SK-N-SH (cell line): ENCODE measurements around the gene LIMA1. TPM values are rescaled to one million over a fixed set of nuclear protein-coding genes. Genes with fewer than 3 reads are reported as not detected.

ENCODE experiments used
- CTCF ChIA-PET: fragments of 300-600, 350-600 bp; formaldehyde crosslinking; extraction: SDS; loops from one replicate; lab custom pipeline; 2021; lab: Yijun Ruan, JAX
- POLR2A ChIA-PET: fragments of 350-600 bp; sonication (Branson Sonifier 250); formaldehyde crosslinking; extraction: SDS; loops from one replicate; lab custom pipeline; 2020; ENCODE audit warnings: antibody characterized with exemption, inconsistent platforms; lab: Yijun Ruan, JAX
- DNase-seq: peaks from one replicate; pipeline ENCODE4 v3.0.0; 2012
- H2AFZ ChIP-seq: fragments of 200-600 bp; sonication (generic); 2 replicates; pipeline ENCODE4 v1.8.1; 2016; ENCODE audit warnings: antibody characterized with exemption, mild to moderate bottlenecking, low read depth
- H3F3A ChIP-seq: fragments of 200-600 bp; sonication (generic); replicated peaks from 2 replicates; pipeline ENCODE3; 2016; ENCODE audit warnings: antibody characterized with exemption, mild to moderate bottlenecking; ENCODE audit not compliant: insufficient read depth
- H3K27ac ChIP-seq, 2 experiments: fragments of 200-500 bp in 1 of 2; fragments of 200-600 bp in 1 of 2; sonication (Bioruptor generic) in 1 of 2; sonication (generic), shearing (Covaris generic) in 1 of 2; 2 replicates each; pipeline versions ENCODE4 v1.5.1 to v1.6.1; 2014 to 2016; ENCODE audit warnings: low read depth in 2 of 2, inconsistent platforms in 1 of 2, low read length in 1 of 2, mild to moderate bottlenecking in 1 of 2, mixed read lengths in 1 of 2
- H3K27me3 ChIP-seq: fragments of 200-600 bp; sonication (generic), shearing (Covaris generic); 2 replicates; pipeline ENCODE4 v1.6.1; 2016; ENCODE audit warnings: mixed run types; ENCODE audit not compliant: insufficient read depth
- H3K36me3 ChIP-seq, 2 experiments: fragments of 200-500 bp in 1 of 2; fragments of 200-600 bp in 1 of 2; sonication (Bioruptor generic) in 1 of 2; sonication (generic) in 1 of 2; replicated peaks in 1 of 2; 2 replicates each; pipeline versions ENCODE3 to v1.5.1; 2014 to 2016; ENCODE audit warnings: low read length in 1 of 2, mild to moderate bottlenecking in 1 of 2; ENCODE audit not compliant: insufficient read depth in 2 of 2, control insufficient read depth in 1 of 2
- H3K4me1 ChIP-seq, 2 experiments: fragments of 200-500 bp in 1 of 2; fragments of 200-600 bp in 1 of 2; sonication (Bioruptor generic) in 1 of 2; sonication (generic), shearing (Covaris generic) in 1 of 2; 2 replicates each; pipeline versions ENCODE4 v1.5.1 to v1.6.1; 2014 to 2016; ENCODE audit warnings: low read depth in 1 of 2, low read length in 1 of 2, mixed run types in 1 of 2; ENCODE audit not compliant: insufficient read depth in 2 of 2, control insufficient read depth in 1 of 2
- H3K4me2 ChIP-seq: fragments of 200-600 bp; sonication (generic), shearing (Covaris generic); 2 replicates; pipeline ENCODE4 v1.6.1; 2017; ENCODE audit warnings: mixed run types
- H3K4me3 ChIP-seq, 2 experiments: fragments of 200-500 bp in 1 of 2; fragments of 200-600 bp in 1 of 2; sonication (Bioruptor generic) in 1 of 2; sonication (generic), shearing (Covaris generic) in 1 of 2; 2 replicates each; pipeline versions ENCODE4 v1.5.1 to v1.8.1; 2014 to 2016; ENCODE audit warnings: low read depth in 2 of 2, inconsistent platforms in 1 of 2, low read length in 1 of 2, mild to moderate bottlenecking in 1 of 2, mixed read lengths in 1 of 2, moderate library complexity in 1 of 2
- H3K79me2 ChIP-seq: fragments of 200-600 bp; sonication (generic); 2 replicates; pipeline ENCODE4 v1.8.1; 2017; ENCODE audit warnings: mild to moderate bottlenecking; ENCODE audit not compliant: insufficient read depth
- H3K9ac ChIP-seq: fragments of 200-600 bp; sonication (generic); 2 replicates; pipeline ENCODE4 v1.6.1; 2017; ENCODE audit warnings: mixed run types
- H3K9me2 ChIP-seq: fragments of 200-600 bp; sonication (generic); 2 replicates; pipeline ENCODE4 v1.6.1; 2017; ENCODE audit warnings: mixed run types
- H3K9me3 ChIP-seq: fragments of 200-600 bp; sonication (generic); 2 replicates; pipeline ENCODE4 v1.6.1; 2017; ENCODE audit warnings: mixed run types, mild to moderate bottlenecking, moderate library complexity
- H4K20me1 ChIP-seq: fragments of 200-600 bp; sonication (generic); 2 replicates; pipeline ENCODE4 v1.6.1; 2017; ENCODE audit warnings: mild to moderate bottlenecking, mixed run types; ENCODE audit not compliant: insufficient read depth
- CHD2 ChIP-seq: fragments of 150-350 bp; IDR thresholded peaks from 2 replicates; pipeline ENCODE4 v1.6.1; 2018; ENCODE audit warnings: low read length; ENCODE audit not compliant: partially characterized antibody
- ELF1 ChIP-seq: IDR thresholded peaks from 2 replicates; pipeline ENCODE4 v1.4.0; 2012
- FOSL2 ChIP-seq: IDR thresholded peaks from 2 replicates; pipeline ENCODE4 v1.4.0; 2012; ENCODE audit warnings: low read depth, mild to moderate bottlenecking, moderate library complexity, borderline replicate concordance
- FOXJ3 ChIP-seq: sonication (generic); formaldehyde crosslinking; IDR thresholded peaks from 2 replicates; pipeline ENCODE4 v1.5.1; 2020; ENCODE audit warnings: mild to moderate bottlenecking, missing genetic modification reagents
- FOXM1 ChIP-seq: IDR thresholded peaks from 2 replicates; pipeline ENCODE4 v1.4.0; 2012; ENCODE audit warnings: low read depth, mild to moderate bottlenecking
- JUND ChIP-seq: IDR thresholded peaks from 2 replicates; pipeline ENCODE4 v1.4.0; 2012
- MAX ChIP-seq: IDR thresholded peaks from 2 replicates; pipeline ENCODE4 v1.4.0; 2012; ENCODE audit warnings: low read depth
- MXI1 ChIP-seq: IDR thresholded peaks from 2 replicates; pipeline ENCODE4 v1.6.1; 2012; ENCODE audit warnings: mild to moderate bottlenecking, low read depth, low read length, improper control_type of control experiment
- NFIC ChIP-seq: IDR thresholded peaks from 2 replicates; pipeline ENCODE4 v1.4.0; 2012; ENCODE audit warnings: borderline replicate concordance
- NRF1 ChIP-seq: IDR thresholded peaks from 2 replicates; pipeline ENCODE4 v1.6.1; 2012; ENCODE audit warnings: low read depth, mild to moderate bottlenecking, low read length
- RAD21 ChIP-seq: IDR thresholded peaks from 2 replicates; pipeline ENCODE4 v1.6.1; 2012; ENCODE audit warnings: mild to moderate bottlenecking, low read length
- RFX5 ChIP-seq: IDR thresholded peaks from 2 replicates; pipeline ENCODE4 v1.6.1; 2012; ENCODE audit warnings: mild to moderate bottlenecking, improper control_type of control experiment, low read length
- RXRA ChIP-seq: IDR thresholded peaks from 2 replicates; pipeline ENCODE4 v1.4.0; 2012; ENCODE audit warnings: low read depth, mild to moderate bottlenecking, borderline replicate concordance
- SIN3A ChIP-seq: IDR thresholded peaks from 2 replicates; pipeline ENCODE4 v1.6.1; 2012; ENCODE audit warnings: low read depth, mild to moderate bottlenecking, low read length, moderate library complexity, borderline replicate concordance
- SMC3 ChIP-seq: IDR thresholded peaks from 2 replicates; pipeline ENCODE4 v1.6.1; 2012; ENCODE audit warnings: low read depth, low read length, improper control_type of control experiment
- TAF1 ChIP-seq: IDR thresholded peaks from 2 replicates; pipeline ENCODE4 v1.6.1; 2012; ENCODE audit warnings: low read depth, mild to moderate bottlenecking, low read length, moderate library complexity, borderline replicate concordance
- TCF12 ChIP-seq: IDR thresholded peaks from 2 replicates; pipeline ENCODE4 v1.4.0; 2012
- YY1 ChIP-seq: IDR thresholded peaks from 2 replicates; pipeline ENCODE4 v1.4.0; 2012; ENCODE audit warnings: low read depth, mild to moderate bottlenecking
- WGBS: methylation state at CpG from one replicate; pipeline ENCODE4 v1.1.6; 2017; ENCODE audit warnings: low lambda C conversion rate; 5-methylcytosine and 5-hydroxymethylcytosine counted together
- polyA plus RNA-seq, 3 experiments: library from polyadenylated mRNA; depleted of rRNA; stranded (reverse); fragments of >200 nt; gene quantifications; 2 replicates each; pipeline ENCODE4 v1.2.3, GENCODE V29; 2012
- TF ChIP-seq, protein P1 (sequence below): IDR thresholded peaks from 2 replicates; pipeline ENCODE4; 2012
- TF ChIP-seq, protein P2 (sequence below): fragments of 150-350 bp; IDR thresholded peaks from 2 replicates; pipeline ENCODE4 v1.6.1; 2016; ENCODE audit warnings: mild to moderate bottlenecking, low read depth, low read length
- TF ChIP-seq, protein P3 (sequence below): fragments of 200-600 bp; sonication (generic); IDR thresholded peaks from 2 replicates; pipeline ENCODE4 v1.6.1; 2017; ENCODE audit warnings: antibody characterized with exemption, mild to moderate bottlenecking, moderate library complexity

Gene LIMA1
- polyA plus RNA-seq, 1 of the 3 experiments (the other 2 are of a cell fraction), result 96.6 TPM

DNA sequence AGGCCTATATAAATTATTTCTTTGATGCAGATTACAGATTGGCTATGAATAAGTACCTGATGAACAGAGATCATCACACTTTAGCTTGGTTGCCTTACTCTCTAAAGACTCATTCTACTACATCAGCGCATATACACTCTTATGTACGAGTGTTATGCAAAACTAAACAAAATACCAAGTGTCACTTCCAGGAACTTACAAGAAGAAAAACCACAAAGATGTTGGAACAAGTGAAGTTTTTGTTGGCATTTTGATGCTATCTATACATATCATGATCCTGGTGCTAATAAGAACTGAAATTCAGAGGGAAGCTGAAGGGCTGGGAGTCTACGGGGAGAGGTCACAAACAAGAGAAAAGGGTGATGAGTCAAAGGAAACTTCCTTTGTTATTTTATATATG lies 68.3 kb downstream of the LIMA1 start:
- peaks cover 2 to 20% of the 10 kb centered on the region in 2 experiments; a peak in 3 of 4 replicates for H3K4me1 ChIP-seq
- H3K27ac ChIP-seq, result peak overlapping the region in 1 of 2 experiments; percentile 15; a peak in 1 of 4 replicates
- H3K9me3 ChIP-seq, result no peaks in the 10 kb centered on the region
- H2AFZ ChIP-seq, result no peak overlapping the region
- WGBS, result 63% methylated on average over 3 of the region's 3 CpGs
- POLR2A ChIA-PET, result no interaction called here
- H4K20me1 ChIP-seq, result peaks cover 8% of the 10 kb centered on the region
- H3K79me2 ChIP-seq, result peaks cover 100% of the 10 kb centered on the region
- no peak for DNase-seq
- peaks cover 10 to 55% of the 10 kb centered on the region in 2 experiments for H3K36me3 ChIP-seq
- CTCF ChIA-PET, result interaction anchor here (1.1 to 1.2 kb wide), 2 partner anchors 12 to 104 kb away, joined by 3 read pairs; no protein-coding TSS in a partner anchor
- no peaks in the 10 kb centered on the region for H3K9me2 ChIP-seq
- peaks cover 54% of the 10 kb centered on the region for H3F3A ChIP-seq
- TF ChIP-seq MXI1 (no peak), RAD21 (no peak), NFIC (peak; percentile 49; the same call in 1 of the 2 replicates), ELF1 (no peak), RXRA (peak; percentile 19; the same call in 1 of the 2 replicates), YY1 (no peak), SMC3 (no peak), JUND (peak; percentile 30; the same call in 1 of the 2 replicates), FOSL2 (no peak), SIN3A (0 out of 2 replicates have a peak, but pooled peaks have one; percentile 21), MAX (no peak), TCF12 (peak; percentile 52; the same call in 1 of the 2 replicates), FOXJ3 (CRISPR knock-in tag) (no peak), CHD2 (no peak)
- TF ChIP-seq, protein P1, sequence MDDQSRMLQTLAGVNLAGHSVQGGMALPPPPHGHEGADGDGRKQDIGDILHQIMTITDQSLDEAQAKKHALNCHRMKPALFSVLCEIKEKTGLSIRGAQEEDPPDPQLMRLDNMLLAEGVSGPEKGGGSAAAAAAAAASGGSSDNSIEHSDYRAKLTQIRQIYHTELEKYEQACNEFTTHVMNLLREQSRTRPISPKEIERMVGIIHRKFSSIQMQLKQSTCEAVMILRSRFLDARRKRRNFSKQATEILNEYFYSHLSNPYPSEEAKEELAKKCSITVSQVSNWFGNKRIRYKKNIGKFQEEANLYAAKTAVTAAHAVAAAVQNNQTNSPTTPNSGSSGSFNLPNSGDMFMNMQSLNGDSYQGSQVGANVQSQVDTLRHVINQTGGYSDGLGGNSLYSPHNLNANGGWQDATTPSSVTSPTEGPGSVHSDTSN, result peak; percentile 65
- TF ChIP-seq, protein P2, sequence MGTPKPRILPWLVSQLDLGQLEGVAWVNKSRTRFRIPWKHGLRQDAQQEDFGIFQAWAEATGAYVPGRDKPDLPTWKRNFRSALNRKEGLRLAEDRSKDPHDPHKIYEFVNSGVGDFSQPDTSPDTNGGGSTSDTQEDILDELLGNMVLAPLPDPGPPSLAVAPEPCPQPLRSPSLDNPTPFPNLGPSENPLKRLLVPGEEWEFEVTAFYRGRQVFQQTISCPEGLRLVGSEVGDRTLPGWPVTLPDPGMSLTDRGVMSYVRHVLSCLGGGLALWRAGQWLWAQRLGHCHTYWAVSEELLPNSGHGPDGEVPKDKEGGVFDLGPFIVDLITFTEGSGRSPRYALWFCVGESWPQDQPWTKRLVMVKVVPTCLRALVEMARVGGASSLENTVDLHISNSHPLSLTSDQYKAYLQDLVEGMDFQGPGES, result no peak
- H3K4me3 ChIP-seq, result no peak overlapping the region
- no peaks in the 10 kb centered on the region for H3K27me3 ChIP-seq
- no peak overlapping the region for H3K9ac ChIP-seq
- 0 out of 2 replicates have a peak overlapping the region, but pooled peaks have one; percentile 49 for H3K4me2 ChIP-seq

DNA sequence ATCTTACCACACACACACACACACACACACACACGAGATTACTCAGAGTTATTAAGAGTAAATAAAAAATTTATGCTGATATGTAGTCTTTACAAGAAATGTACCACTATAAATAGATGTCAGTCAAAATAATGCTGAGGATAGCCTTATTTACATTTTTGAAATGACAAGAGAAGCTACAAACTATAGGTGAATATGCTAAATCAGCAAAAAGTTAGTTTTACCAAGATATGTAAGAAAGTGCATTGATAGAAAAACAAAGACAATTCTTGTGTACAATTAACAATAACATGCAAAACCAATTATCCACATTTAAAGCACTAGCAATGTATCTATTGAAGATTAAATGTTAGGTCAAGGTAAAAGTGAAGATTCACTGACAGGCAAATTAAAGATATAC lies 69.3 kb downstream of the LIMA1 start:
- TF ChIP-seq TCF12 (no peak), YY1 (no peak), SIN3A (no peak), SMC3 (no peak), MAX (no peak), TAF1 (no peak), FOXM1 (no peak), MXI1 (no peak), NRF1 (no peak), JUND (no peak), RXRA (no peak), RFX5 (no peak)
- TF ChIP-seq, protein P1, result no peak
- TF ChIP-seq, protein P3, sequence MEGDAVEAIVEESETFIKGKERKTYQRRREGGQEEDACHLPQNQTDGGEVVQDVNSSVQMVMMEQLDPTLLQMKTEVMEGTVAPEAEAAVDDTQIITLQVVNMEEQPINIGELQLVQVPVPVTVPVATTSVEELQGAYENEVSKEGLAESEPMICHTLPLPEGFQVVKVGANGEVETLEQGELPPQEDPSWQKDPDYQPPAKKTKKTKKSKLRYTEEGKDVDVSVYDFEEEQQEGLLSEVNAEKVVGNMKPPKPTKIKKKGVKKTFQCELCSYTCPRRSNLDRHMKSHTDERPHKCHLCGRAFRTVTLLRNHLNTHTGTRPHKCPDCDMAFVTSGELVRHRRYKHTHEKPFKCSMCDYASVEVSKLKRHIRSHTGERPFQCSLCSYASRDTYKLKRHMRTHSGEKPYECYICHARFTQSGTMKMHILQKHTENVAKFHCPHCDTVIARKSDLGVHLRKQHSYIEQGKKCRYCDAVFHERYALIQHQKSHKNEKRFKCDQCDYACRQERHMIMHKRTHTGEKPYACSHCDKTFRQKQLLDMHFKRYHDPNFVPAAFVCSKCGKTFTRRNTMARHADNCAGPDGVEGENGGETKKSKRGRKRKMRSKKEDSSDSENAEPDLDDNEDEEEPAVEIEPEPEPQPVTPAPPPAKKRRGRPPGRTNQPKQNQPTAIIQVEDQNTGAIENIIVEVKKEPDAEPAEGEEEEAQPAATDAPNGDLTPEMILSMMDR, result no peak

More for the DNA sequence above, 69.3 kb downstream of the LIMA1 start:
- Histone ChIP-seq H3K4me1 (peaks cover 2 to 20% of the 10 kb centered on the region in 2 experiments; a peak in 3 of 4 replicates), H3K79me2 (peaks cover 100% of the 10 kb centered on the region), H3F3A (peaks cover 50% of the 10 kb centered on the region), H2AFZ (no peak overlapping the region), H3K36me3 (peaks cover 10 to 59% of the 10 kb centered on the region in 2 experiments), H3K4me3 (no peak overlapping the region), H3K9me3 (no peaks in the 10 kb centered on the region), H3K9me2 (no peaks in the 10 kb centered on the region), H3K9ac (no peak overlapping the region), H3K4me2 (peak overlapping the region; percentile 49; the same call in 1 of the 2 replicates), H4K20me1 (peaks cover 8% of the 10 kb centered on the region), H3K27me3 (no peaks in the 10 kb centered on the region), H3K27ac (peak overlapping the region in 1 of 2 experiments; percentile 81; a peak in 2 of 4 replicates)
- CTCF ChIA-PET, result interaction anchor here (1.6 kb wide), 1 partner anchor 100 kb away, joined by 4 read pairs; no protein-coding TSS in a partner anchor
- DNase-seq, result no peak
- POLR2A ChIA-PET, result no interaction called here
- WGBS, result 69% methylated on average over 1 of the region's 1 CpG
